Smooth muscle cell of the brain vasculature (primary cell): Measurements from ENCODE around the gene KCNK7.

ENCODE experiments used
- DNase-seq: peaks from one replicate; pipeline ENCODE4 v3.0.0-alpha.2; 2012; ENCODE audit warnings: low read depth, low spot score

The KCNK7 gene

DNA sequence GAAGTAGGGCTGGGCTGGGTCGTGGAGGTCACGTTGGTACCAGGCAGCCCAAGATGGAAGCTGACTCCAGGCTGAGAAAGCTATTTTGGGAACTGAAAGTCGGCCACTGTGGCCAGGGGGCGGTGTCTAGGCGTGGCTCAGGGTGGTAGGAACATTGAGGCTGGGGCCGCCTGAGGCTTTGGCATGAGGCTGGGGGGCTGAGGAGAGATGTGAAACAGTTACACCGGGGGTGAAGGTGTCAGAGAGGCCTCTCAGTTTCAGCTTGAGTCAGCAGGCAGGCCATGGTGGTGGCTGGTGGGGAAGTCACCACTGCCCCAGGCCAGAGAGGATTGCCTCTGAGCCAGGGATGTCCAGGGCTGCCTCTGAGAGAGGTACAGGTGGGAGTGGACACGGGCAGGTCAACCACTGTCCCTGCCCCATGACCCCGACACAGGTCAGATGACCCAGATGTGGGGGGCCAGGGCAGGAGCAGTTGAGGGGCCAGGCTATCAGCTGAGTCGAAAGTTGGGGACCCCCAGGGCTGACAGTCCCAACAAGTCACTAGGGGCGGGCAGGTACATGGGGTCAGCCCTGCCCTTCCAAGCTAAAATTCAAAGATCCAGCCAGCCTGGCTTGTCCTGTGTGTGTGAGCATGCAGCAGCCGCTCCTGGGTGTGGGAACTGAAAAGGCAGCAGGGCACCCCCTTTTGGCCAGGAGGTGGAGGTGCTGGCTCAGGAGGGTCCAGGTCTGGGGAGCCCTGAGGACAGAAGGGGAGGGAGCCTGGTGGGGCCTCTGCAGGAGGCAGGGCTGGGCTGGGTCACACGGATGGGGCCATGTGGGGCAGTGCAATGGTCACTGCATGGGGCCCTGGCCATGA lies 7.2 kb downstream of the KCNK7 start:
- no peak for DNase-seq

DNA sequence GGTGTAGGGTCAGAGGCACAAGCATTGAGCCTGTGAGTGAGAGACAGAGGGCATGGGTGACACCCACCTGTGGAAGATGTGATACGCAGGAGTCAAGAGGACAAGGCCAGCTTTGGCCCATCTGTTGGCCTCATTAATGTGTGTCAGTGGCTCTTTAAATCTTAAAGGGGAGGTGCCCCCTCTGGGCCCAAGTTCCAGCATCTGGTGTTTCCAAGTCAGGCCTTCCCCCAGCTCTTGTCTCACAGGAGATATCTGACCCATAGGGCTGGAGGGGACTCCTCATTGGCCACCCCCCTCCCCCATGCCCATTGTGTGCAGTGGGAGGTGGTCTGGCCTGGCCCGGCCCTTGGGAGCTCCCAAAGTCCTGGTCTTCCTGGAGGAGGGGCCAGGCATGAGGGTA lies 8.9 kb downstream of the KCNK7 start:
- no peak for DNase-seq

DNA sequence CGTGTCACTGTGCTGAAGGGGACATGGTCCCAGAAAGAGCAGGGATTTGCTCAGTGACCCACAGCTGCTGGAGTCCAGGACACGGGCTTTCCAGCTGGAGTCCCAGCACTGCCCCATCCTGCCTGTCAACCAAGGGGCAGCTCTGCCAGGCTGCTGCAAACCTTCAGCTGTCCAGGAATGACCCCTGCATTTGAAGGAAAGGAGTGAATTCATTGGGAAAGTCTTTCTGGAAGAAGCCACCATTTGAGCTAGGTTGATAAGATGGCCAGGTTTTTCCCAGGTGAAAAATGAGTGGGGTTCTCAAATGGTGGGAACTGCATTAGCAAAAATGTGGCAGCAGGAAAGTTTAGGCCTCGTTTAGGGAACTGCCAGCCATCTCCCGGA lies 9.4 kb downstream of the KCNK7 start:
- no peak for DNase-seq

DNA sequence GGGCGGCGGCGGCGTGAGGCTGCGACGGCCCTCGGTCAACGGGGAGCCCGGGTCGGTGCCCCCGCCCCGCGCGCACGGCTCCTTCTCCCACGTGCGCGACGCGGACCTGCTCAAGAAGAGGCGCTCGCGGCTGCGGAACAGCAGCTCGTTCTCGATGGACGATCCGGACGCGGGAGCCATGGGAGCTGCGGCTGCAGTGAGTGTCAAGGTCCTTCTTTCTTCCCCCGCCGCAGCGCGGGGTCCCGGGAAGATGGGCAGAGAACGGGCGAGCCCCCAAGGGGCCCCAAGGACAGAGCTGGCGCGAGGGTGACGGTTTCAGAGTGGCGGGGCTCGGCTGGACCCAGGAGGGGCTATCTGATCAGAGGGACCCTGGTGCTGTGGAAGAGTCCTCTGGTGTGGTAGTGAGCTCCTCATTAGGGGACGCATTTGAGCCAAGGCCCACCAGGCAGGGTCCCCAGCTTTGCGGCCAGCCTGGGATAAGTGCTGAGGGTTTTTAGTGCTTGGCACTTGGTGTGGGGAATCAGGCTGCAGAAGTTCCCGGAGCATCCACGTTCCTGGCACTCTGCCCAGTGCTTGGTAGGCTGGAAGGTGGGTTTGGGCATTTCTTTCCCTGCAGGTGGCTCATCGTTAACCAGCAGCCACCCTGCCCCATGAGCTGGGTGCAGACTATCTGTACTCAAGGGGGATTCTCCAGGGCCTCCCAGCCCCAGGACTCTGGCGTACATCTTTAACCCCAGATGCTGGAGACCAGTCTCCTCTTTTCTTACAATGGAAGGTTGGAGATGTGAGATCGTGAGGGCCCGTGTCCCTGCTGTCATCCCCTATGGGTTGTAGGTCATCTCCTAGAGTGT lies 10.0 kb downstream of the KCNK7 start:
- DNase-seq = no peak

DNA sequence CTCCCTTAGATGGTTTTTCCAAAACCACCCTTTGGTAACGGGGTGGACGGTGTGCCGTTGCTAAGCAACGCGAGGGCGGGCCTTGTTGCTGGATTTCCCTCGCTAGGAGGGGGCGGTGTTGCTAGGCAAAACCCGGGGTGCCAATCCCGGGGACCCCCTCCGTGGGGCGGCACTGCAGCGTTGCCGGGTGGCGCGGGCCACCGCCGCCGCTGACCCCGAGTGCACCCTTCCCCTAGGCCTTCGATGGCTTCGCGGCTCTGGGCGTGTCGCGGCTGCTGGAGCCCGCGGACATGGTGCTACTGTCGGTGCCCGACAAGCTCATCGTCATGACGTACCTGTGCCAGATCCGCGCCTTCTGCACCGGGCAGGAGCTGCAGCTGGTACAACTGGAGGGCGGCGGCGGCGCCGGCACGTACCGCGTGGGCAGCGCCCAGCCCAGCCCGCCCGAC lies 10.9 kb downstream of the KCNK7 start:
- DNase-seq = no peak

DNA sequence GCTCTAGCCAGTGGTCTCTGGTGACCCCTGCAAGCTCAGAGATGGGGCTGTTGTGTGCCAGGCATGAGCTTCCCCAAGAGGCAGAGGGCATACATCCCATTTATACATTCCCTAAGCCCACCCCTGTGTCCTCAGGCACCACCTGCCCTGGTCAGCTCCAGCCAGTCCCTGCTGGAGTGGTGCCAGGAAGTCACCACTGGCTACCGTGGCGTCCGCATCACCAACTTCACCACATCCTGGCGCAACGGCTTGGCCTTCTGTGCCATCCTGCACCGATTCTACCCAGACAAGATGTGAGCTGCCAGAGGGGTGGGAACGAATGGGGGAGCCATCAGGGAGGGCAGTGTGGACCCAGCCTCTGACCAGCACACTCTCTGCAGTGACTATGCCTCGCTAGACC lies 11.5 kb downstream of the KCNK7 start:
- DNase-seq = no peak

DNA sequence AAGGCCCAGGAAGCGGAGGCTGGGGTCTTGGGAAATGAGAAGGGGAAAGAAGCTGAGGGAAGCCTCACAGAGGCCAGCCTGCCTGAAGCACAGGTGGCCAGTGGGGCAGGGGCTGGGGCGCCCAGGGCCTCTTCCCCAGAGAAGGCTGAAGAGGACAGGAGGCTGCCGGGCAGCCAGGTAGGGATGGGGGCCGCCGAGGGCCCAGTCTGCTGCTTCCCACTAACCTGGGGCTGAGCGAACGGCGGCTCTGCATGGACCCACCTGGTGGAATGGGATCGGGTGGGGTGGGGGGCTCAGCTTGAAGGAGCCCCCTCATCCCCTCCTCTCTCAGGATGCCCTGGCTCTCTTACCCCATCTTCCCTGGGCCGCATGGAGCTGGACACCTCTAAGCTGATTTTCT lies 12.0 kb downstream of the KCNK7 start:
- no peak for DNase-seq

DNA sequence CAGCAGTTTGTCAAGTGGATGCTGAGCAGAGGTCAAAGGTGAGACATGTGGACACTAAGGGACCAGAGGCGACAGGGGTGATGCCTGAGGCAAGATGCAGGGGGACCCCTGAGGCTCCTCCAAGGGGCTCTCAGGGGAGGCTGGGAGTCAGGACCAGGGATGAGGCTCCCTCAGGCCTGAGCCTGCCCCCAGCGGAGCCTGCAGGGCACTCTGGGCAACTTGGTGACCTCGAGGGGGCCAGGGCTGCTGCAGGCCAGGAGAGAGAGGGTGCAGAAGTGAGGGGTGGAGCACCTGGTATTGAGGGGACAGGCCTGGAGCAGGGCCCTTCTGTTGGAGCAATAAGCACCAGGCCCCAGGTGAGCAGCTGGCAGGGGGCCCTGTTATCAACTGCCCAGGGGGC lies 13.7 kb downstream of the KCNK7 start:
- DNase-seq = no peak

DNA sequence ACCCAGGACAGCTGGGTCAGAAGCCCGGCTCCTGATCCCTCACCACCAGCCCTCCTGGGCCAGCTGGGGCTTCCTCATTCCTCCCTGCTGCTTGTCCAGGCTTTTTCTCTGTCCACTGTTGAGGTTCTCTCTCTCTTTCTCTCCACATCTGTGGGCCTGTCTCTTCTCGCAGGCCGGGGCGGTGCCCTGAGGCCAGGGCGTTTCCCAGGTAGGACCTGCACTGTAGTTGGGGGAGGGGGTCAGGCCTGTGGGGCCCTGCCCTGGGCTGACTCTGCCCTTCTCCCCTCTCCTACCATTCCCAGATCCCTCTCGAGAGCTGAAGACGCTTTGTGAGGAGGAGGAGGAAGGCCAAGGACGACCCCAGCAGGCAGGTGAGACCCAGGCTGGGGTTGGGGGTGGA lies 14.8 kb downstream of the KCNK7 start:
- DNase-seq = no peak

DNA sequence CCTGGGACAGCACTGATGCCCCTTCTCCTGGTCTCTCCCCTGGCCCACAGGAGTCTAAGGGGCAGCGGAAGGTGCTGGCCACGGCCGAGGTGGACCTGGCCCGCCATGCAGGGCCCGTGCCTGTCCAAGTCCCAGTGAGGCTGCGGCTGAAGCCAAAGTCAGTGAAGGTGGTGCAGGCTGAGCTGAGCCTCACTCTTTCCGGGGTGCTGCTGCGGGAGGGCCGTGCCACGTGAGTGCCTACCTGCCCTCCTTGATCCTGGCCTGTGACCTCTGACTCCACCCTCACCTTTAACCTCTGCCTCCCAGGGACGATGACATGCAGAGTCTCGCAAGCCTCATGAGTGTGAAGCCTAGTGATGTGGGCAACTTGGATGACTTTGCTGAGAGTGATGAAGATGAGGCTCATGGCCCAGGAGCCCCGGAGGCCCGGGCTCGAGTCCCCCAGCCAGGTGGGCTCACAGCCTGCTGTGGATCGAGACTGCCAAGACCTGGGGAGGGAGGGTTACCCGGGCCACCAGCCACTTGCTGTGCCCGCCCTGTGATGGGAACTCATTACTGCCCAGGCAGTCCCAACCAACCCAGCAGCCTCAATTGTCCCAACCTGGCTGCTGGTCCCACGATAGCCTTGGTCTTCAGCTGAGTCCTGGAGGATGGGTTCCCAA lies 15.4 kb downstream of the KCNK7 start:
- DNase-seq = no peak

DNA sequence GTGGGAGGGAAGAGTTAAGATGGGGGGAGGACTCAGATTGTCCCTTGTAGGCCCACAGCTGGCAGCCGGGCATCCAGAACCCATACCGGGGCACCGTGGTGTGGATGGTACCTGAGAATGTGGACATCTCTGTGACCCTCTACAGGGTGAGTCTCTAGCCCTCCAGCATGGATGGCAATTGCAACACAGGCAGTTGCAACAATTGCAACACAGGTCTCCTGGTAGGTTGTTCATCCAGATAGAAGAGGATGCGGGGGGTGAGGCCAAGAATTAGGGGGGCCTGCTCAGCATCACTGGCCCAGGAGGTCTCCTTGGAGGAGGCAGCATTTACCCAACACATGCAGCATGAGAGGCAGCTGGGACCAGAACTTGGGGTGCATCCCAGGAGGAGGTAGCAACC lies 16.3 kb downstream of the KCNK7 start:
- no peak for DNase-seq

DNA sequence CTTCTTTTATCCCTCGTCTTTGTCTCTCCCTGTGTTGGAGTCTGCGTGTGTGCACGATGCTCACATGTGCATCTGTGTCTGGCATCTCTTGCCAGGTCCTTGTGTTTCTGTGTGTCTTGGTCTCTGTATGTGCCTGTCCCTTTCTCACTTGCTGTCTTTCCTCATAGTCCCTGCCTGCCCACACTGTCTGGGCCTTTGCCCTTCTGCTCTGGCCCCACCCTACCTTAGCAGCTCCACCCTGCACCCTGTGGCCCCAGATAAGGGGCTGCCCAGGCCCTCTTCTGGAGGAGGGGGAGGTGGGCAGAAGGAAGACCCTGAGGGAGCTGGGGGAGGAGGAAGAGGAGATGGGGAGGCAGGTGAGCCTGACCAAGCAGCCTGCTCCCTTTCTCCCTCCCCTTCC lies 16.9 kb downstream of the KCNK7 start:
- no peak for DNase-seq

DNA sequence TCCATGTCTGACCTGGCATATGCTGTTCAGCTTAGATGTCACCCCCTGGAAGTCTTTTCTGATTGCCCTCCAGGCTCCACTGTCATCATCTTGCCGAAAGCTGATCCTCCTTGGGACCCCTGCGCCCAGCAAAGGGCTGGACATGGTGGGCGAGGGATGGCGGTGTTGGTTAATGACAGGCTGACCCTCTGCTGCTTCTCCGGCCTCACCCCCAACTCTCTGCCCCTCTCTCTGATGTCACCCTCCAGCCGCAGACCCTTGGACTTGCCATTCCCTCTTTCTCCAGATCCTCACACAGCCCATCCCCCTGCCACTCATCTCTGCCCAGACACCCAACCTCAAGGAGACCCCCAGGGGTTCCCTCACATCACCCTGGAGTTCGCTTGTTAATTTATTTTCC lies 17.5 kb downstream of the KCNK7 start:
- no peak for DNase-seq

DNA sequence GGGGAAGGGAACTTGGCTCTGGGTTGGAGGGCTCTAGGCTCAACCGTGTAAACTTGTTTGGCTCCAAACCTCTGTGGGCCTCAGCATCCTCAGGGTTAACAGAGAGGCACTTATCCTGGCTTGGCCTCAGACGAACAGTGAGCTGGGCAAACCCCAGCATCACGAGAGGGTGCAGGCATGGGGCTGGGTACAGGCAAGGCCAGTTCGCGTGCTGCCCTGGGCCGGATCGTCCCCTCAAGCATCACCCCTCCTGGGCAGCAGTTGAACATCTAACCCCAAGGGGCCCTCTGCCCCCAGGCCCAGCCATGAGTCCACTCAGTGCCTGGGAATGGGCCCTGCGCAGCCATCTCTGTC lies 17.9 kb downstream of the KCNK7 start:
- DNase-seq = no peak

DNA sequence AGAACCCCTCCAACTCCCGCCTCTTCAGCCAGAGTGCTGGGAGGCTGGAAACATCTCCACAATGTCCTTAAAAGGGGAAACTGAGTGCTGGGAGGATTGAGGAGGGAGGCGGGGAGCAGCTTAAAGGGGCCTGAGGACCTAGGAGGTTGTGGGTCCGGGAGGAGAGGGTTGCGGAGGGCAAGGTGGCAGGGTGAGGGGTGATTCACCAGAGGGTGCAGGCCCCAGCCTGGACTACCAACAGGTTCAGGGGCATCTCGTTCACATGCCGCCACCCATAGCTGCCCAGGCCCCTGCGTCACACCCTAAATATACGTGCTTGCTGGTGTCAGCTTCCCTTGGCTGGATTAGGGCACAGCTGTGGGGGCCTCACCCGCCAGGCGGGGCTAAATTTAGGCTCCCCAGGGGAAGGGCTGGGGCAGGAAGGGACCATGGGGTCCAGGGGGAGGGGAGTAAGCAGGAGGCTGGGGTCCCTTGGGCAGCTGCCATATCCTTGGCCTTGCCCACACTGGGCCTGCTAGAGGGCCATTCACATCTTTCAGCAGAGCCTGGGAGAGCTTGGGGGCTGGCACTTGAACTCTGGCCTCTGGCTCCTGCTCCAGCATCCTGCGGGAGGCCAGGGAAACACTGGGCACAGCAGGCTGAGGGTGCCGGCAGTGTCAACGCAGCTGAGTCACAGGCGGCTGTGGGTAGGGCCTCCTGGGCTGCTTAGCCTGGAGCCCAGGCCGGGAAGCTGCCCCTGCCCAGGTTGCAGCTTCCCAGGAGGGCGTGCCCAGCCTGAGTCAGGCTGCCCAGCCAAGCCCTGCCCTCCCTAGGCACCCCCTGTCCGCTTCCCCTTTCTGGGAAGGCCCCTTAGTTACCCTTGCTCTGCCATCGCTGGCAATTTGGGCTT lies 18.5 kb downstream of the KCNK7 start:
- DNase-seq = no peak

DNA sequence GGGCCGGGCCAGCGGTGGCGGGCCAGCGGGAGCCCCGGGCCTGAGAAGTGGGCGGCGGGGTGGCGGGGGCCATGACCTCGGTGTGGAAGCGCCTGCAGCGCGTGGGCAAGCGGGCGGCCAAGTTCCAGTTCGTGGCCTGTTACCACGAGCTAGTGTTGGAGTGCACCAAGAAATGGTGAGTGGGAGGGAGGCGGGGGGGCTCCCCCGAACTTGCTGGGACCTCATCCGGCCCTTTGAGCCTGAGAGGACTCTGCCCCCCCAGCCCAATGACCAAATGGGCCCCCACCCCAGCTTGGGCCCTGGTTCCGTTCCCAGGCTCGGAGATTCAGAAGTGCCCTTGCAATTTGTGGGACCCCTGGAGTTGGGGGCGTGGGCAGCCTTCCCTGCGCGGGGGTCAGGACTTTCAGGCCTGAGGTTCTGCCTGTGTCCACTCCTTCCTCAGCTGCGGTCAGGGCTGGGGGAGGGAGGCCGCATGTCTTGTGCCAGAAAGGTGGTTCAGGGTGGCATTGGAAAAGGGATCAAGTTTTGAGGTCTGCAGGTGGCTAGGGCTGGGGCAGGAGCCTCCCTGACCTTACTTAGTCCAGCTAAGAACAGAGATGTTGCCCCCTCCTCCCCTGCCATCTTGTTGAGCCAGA lies 19.3 kb downstream of the KCNK7 start:
- DNase-seq = no peak

DNA sequence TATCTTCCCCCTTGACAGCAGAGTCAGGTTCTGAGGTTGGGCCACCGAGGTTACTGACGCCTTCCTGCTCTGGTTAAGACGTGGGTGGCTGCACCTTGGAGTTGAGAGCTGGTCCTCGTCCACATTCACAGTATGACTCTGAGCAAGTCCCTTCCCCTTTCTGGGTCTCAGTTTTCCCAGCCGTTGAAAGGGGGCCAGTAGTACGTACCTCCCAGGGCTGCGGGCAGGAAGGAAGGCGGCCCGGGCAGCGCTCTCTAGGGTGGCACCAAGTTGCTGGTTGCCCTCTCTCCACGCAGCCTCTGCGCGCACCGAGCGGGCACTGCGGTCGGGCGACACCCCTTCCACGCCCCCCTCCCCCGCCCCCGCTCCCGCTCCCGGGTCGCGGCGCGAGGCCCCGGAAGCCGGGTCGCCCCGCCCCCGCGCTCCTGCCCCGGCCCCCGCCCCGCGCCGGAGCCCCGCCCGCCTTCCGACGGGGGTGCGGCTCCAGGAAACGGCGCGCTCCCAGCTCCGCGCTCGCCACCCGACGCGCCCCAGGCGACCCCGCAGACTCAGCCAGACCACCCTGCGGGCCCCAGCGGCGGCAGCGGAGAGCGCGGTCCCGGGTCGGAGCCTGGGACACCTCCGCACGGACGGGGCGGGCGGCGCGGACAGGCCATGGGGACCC lies 19.9 kb downstream of the KCNK7 start, which contains the start of gene EHBP1L1:
TSS of gene EHBP1L1 (plus strand) at position 486 of the 664 bp plus-strand sequence. CDS start 250 bp downstream, outside the sequence.
- no peak for DNase-seq

DNA sequence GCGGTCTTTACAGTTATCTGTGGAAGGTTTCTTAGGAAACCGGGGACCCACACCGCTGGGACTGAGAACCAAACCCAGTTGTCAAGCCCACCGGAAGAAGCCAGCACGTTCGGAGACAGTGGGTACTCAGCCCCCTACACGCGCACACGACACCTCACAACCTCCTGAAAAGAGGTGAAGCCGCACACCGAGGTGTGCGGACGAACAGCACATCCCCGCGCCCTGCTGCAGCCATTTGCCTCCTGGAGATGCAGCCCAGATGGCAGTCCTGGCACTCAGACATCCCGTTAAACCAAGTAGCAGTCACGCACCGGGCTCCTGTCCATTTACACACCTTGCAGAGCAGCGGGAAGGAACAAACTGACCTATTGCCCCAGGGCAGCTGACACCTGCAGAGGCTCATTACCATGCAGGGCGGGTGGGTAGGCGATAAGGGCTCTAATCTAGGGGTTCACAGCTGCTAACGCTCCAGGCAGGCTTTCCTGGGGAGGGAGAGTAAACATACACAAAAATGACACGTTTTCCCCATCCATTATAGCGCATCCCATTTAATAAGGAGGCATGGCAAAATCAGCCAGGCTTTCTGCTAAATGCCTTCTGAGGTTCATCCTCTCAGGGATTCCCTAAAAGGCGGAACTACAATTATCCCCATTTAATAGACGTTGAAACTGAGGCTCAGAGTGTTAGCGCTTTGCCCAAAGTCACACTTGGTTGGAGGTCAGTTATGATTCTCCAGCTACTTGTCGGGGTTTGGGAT lies 20.6 kb downstream of the KCNK7 start:
- no peak for DNase-seq

DNA sequence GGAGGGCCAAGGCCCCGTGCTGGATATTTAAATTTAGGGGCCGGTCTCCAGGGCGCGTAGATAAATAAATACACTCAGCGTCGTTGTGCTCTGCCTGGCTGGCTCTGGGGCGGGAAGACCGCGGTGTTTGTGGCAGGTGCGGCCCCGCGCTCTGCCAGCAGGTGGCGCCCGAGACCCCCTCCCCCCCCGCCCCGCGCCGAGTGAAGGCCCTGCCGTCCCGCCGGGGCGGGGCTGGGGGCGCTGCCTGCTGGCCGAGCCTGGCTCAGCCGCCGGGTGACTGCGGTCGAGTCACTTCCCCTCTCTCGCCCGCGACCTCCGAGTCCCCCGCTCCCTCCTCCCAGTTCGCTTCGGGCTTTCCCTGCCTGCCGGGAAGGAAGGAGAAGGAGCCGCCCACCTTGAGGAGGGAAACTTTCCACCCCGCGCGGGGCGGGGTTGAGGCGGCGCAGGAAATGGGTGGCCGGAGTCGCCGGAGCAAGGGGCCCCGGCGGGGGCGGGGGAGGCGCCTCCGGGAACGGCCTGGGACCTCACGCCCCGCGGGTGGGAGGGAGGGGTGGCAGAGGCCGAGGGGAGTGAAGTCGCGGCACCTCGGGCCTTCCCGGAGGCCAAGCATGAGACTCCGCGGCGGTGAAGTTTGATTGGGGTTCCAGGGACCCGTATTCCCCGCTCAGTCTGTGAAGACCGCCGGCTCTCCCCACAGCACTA lies 21.3 kb downstream of the KCNK7 start:
- DNase-seq = peak; percentile 83
